GM18508 (cell line): ENCODE measurements around the gene ZMYM5.
"Not testable (repeated sequence)": the region's sequence is repeated elsewhere in the genome, so short reads cannot be mapped to it uniquely, and the experiment has no call there.

Experiments
- ATAC-seq: cut with Tn5 transposase; IDR thresholded peaks from one replicate; pipeline ENCODE4 v1.9.1; 2021; ENCODE audit warnings: moderate number of reproducible peaks; ENCODE audit not compliant: insufficient read depth, unreplicated experiment

ZMYM5 gene

DNA sequence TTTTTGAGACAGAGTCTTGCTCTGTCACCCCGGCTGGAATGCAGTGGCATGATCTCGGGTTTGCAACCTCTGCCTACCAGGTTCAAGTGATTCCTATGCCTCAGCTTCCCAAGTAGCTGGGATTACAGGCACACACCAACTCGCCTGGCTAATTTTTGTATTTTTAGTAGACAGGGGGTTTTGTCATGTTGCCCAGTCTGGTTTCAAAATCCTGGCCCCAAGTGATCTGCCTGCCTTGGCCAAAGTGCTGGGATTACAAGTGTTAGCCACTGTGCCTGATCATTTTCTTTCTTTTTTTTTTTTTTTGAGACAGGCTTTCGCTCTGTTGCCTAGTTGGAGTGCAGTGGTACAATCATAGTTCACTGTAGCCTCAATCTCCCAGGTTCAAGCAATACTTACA, 28.7 kb downstream of the ZMYM5 start:
- no peak for ATAC-seq

DNA sequence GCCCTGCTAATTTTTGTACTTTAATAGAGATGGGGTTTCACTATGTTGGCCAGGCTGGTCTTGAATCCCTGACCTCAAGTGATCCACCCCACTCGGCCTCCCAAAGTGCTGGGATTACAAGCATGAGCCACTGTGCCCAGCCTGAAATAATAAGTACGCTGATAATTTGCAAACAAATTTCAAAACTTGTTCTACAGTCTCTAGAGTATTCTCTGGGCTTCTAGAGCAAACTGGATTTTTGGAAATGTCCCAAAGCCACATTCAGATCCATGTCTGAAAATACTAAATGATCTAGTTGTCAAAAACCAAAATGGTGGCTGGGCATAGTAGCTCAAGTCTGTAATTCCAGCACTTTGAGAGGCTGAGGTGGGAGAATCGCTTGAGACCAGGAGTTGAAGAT, 40.8 kb downstream of the ZMYM5 start:
- no peak for ATAC-seq

DNA sequence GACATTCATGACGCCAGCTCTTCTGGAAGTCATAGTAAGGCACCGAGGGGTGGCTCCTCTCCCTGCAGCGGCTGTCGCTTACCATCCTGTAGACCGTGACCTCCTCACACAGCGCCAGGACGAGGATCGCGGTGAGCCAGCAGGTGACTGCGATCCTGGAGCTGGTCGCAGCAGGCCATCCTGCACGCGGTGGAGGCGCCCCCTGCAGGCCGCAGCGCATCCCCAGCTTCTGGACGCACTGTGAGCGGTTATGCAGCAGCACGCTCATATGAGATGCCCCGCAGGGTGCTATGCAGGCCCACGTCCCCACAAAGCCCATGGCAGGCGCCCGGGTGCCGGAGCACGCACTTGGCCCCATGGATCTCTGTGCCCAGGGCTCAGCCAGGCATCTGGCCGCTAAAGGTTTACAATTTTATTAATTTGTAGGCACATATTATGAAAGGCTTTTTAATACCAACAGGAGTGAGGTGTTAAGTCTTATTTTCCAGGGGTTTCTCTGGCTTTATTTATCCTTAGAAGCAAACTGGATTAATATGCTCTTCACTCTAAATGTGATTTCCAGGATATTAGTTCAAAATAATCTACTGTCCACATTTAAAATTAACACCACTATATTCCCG, 45.1 kb downstream of the ZMYM5 start:
- no peak for ATAC-seq

DNA sequence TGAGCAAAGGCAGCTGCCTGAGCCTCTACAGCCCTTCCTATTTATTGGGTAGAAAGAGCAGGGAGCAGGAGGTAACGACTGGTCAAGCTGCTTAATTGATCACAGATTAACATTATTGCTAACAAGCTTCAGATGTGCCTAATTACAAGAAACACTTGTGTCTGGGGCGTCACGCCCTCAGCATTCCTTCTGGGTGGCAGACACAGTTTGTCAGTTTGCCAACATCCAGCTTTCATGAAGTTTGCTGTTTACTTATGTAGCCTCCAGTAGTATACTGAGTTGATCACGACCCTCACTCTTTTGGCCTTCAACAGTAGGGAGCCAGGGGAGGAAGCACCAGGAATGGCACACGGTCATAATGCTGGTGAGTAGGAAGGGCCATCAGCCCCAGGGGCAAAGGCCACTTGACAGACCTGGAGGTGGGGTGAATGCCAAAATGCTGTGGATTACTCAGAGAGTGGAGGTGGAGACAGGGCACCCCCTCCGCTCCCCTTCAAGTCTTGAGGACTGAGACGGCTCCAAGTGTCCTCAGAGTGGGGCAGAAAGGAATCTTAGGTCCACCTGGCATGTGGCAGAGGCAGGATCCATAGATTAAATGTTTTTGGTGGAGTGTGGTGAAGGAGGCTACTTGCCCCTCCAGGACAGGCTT, 45.8 kb downstream of the ZMYM5 start:
- no peak for ATAC-seq

DNA sequence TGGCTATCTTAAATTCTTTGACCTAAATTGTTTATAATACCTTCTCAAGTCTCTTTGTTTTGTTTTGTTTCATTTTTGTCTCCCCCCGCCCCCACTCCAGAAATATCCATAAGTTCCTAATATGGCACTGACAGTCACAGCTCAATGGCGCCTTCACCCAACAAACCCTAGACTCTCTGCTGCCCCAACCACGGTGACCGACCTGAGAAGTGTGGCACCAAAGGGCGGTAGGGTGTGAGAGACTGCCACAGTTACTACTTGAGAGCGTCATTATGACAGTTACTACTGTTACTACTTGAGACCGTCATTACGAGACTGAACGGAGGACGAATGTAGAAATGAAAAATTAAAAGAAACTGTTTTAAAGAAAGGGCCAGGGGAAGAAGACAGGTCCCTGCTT, 46.3 kb downstream of the ZMYM5 start:
- ATAC-seq = no peak

DNA sequence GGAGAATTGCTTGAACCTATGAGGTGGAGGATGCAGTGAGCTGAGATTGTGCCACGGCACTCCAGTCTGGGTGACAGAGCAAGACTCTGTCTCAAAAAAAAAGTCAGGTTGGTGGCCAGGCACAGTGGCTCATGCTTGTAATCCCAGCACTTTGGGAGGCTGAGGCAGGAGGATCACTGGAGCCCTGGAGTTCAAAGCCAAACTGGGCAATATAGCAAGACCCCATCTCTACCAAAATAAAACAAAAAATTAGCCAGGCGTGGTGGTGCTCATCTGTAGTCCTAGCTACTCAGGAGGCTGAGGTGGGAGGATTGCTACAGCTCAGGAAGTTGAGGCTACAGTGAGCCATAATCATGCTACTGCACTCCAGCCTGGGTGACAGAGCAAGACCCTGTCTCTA, 47.6 kb downstream of the ZMYM5 start:
- not testable (repeated sequence) for ATAC-seq

DNA sequence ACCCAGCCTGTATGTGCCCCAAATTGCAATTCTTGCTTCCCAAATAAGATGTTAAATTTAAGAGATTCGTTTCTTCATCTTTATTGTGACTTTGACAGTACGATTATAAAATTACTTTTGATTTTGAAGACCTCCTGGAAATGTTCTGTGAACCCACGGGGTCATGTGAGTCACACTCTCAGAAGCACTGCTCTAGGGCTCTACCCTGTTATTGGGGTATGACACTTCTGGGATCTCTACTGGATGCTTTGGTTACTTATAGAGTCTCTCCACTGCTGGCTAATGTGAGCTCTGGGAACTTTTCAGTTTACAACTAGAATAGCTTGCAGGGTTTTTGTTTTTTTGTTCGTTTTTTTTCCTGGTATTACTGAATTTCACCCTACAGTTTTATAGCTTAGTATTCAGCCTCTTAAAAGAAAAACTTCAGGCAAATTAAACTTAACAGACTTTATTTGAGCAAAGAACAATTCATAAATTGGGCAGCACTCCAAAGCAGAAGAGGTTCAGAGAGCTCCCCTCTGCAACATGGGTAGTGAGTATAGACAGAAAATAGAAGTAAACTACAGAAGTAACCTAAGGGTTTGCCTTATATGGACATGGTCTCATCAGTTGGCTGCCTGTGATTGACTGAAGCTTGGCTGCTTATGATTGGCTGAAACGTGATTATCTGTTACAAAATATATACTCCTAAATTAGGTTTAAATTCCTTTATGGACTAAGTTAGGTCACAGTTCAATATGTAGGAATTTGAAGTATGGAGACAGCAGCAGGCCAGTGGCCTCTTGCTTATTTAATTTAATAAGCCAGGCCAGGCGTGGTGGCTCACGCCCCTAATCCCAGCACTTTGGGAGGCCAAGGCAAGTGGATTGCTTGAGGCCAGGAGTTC, 52.2 kb downstream of the ZMYM5 start:
- no peak for ATAC-seq

DNA sequence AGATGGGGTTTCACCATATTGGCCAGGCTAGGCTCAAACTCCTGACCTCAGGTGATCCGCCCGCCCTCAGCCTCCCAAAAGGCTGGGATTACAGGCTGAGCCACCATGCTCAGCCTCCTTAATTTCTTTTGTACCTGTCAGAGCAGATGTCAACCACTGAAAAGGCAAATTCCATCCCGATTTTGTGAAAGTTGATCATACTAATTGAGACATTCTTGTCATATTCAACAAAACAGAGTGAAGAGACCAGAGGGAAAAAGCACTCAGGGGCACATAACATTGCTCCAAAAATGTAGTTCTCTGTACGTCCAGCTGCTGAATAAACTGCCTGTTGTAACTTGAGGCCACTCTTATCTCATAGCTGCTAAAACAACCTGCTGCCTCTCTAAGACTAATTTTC, 53.3 kb downstream of the ZMYM5 start:
- ATAC-seq = no peak

DNA sequence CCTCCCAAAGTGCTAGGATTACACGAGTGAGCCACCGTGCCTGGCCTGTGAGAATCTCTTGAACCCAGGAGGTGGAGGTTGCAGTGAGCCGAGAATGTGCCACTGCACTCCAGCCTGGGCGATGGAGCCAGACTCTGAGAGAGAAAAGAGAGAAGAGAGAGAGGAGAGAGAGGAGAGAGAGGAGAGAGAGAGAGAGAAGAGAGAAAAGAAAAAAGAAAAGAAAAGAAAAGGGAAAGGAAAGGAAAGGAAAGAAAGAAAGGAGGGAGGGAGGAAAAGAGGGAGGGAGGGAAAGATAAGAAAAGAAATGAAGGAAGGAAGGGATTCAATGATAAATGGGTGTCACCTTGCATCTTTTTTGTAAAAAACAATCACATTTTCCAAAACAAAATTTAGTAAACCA, 57.7 kb downstream of the ZMYM5 start:
- no peak for ATAC-seq

DNA sequence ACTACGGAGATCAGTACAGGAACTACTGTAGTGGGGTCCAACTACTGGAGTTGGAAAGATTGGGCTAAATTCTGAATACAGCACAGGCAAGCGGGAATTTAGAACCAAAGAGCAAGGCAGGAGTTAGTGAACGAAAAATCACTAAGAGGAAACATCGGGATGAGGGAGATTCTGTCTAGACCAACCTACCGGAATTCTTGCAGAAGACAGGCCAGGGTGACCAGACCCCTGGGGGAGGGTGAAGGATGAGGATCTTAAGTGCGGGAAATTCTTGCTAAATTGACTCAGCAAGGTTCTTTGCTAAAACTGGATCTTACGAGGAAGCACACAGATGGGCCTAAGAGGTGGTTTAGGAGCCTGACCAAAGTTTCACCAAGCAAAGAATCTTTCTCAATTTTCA, 67.5 kb downstream of the ZMYM5 start:
- ATAC-seq = no peak

DNA sequence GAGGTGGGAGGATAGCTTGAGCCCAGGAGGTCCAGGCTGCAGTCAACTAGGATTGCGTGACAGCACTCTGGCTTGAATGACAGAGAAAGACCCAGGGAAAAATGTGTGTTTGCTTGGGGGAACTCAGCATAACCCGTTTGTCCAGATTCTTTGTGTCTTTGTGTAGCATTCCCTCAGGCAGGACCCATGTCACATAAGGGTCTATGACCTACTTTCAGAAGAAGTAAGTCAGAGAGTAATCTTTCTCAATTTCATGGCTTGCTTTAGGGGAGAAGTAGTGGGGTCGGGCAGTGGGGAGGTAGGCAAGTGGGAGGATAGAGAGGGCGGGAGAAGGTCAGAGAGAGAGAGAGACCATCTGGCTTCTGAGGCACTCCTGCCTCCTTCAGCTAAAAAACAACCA, 68.8 kb downstream of the ZMYM5 start:
- no peak for ATAC-seq

DNA sequence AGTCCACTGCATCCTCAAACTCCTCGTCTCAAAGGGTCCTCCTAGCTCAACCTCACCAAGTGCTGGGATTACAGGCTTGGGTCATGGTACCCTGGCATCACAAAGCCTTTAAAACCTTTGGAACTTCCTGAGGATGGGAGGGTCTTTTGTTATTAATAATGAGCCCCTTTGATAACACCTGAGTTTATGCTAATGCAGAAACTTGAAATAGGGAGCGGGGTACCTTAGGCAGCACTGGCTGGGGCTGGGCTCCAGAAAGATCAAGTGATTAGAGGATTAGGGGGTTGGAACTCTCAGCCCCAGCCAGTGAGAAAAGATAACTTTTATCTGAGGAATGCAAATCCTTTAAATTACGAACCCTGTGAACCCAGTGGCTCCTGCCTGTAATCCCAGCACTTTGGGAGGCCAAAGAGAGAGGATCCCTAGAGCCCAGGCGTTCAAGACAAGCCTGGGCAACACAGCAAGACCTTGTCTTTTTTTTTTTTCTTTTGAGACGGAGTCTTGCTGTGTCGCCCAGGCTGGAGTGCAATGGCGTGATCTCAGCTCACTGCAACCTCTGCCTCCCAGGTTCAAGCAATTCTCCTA, 71.4 kb downstream of the ZMYM5 start:
- no peak for ATAC-seq

DNA sequence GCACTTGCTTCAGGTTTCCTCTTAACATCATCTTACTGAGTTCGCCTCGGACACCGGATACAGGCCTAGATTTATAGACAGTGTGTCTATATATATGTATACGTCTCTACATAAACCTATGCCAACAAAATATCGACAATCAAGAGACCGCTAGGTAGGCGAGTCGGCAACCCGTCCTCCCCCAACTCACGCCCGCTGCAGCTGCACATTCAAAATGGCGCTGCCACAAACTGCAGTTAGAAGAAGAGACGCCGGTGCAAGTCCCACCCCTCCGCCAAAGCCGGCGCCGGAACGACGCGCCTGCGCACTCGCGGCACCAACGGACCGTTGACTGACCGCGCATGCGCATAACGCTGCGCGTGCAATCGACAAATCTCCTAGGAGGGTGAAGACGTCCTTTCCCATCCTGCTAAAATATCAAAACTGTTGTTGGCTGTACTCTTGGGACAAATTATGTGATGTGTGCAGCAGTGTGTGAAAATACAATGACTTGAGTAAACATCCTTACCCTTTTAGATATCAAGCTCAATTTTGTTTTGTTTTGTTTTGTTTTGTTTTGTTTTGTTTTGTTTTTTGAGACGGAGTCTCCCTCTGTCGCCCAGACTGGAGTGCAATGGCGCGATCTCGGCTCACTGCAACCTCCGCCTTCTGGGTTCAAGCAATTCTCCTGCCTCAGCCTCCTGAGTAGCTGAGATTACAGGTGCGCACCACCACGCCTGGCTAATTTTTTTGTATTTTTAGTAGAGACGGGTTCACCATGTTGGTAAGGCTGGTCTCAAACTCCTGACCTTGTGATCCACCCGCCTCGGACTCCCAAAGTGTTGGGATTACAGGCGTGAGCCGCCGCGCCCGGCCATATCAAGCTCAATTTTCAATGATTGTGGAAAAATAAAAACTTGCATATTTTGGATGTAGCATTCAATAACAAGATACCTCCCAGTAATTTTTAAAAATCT, 80.4 kb downstream of the ZMYM5 start, which contains the start of gene PSPC1:
TSS of gene PSPC1 (minus strand) at position 219 of the 956 bp plus-strand sequence. CDS start at position 31, 188 bp downstream.
- ATAC-seq = not testable (repeated sequence)

DNA sequence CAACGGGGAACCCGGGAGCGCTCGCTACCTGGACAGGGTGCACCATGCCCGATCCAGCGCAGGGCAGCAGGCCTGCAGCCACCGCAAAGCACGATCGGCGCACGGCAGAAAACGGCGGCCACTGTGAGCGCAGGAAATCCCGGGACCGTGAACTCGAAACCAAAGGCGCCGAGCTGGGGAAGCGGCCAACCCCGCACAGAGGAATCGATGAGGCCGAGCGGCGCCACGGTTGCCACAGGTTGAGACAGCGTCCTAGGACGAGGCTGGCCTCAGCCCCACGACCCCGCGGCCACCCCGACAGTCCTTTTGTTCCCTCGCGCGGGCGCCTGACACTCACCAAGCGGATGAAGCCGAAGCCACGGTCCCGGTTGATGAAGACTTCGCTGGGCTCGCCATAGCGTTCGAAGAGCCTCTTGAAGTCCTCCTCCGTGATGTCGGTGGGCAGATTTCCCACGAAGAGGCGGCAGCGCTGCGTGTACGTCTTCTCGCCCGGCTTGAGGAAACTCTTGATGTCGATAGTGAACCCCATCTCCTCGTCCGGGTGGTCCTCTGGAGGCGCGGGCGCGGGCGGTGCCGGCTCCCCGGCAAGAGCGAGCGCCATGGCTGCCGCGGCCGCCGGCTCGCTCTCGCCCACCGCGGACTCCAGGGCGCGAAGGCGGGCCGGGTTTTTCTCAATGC, 81.3 kb downstream of the ZMYM5 start:
- no peak for ATAC-seq

DNA sequence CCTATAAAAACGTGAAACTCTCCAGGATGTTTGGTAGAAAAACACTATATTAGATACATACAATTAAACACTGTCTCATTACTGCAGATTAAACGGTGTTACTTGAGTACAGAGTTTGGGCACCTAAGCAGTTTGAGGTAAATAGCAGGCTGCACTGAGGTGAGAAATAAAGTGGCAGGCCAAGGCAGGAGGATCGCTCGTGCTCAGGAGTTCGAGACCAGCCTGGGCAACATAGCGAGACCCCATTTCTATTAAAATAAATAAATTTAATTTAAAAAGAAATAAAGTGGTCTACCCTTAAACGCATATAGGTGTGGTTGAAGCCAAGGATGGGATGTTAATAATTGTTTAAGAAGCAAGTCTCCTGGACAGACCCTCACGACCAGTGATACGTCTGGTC, 81.9 kb downstream of the ZMYM5 start:
- no peak for ATAC-seq

DNA sequence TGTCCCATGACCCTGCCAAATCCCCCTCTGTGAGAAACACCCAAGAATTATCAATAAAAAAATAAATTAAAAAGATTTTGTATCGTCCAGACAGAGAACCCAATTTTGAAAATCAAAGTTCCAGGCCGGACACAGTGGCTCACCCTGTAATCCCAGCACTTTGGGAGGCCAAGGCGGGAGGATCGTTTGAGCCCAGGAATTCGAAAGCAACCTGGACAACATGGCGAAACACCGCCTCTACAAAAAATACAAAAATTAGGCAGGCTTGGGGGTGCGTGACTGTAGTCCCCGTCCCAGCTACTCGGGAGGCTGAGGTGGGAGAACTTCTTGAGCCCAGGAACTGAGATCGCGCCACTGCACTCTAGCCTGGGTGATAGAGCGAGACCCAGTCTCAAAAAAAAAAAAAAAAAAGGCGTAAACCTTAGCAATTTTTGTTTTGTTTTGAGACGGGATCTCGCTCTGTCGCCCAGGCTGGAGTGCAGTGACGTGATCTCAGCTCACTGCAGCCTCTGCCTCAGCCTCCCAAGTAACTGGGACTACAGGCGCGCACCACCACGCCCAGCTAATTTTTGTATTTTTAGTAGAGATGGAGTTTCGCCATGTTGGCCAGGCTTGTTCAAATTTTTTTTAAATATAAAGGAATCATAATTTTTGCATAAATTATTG, 82.6 kb downstream of the ZMYM5 start:
- ATAC-seq = not testable (repeated sequence)
